AG09319 (cell line): ENCODE measurements around the gene IKZF1.

Source experiments
- DNase-seq: peaks from one replicate; pipeline ENCODE4 v3.0.0-alpha.2; 2010; ENCODE audit warnings: low read depth; ENCODE audit errors: extremely low read depth
- TF ChIP-seq, protein P1 (sequence below): IDR thresholded peaks from 2 replicates; pipeline ENCODE4 v1.5.1; 2011; ENCODE audit warnings: low read depth, mild to moderate bottlenecking, inconsistent platforms, low read length, moderate library complexity

The IKZF1 gene

DNA sequence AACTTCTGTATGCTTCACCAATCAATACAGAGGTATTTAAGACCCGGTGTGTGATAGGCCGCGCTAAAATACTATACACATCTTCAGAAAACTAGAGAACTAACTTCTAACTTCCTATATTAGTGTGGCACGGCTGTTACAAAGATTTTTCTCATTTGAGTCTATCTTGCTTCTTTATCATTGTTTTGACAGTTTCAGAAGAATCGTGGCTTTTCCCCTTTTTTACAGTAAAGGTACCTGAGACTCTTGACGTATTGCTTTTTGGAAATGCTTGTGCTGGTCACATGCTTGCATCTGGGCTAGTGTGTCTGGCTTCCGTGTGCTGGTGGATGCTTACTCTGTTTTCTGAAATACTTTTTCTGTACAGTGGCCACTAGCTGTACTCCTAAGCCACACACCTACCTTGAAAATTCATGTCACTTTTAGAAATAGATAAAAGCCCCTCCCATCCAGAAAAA, 12.7 kb downstream of the IKZF1 start:
- no peak for DNase-seq
- TF ChIP-seq, protein P1, sequence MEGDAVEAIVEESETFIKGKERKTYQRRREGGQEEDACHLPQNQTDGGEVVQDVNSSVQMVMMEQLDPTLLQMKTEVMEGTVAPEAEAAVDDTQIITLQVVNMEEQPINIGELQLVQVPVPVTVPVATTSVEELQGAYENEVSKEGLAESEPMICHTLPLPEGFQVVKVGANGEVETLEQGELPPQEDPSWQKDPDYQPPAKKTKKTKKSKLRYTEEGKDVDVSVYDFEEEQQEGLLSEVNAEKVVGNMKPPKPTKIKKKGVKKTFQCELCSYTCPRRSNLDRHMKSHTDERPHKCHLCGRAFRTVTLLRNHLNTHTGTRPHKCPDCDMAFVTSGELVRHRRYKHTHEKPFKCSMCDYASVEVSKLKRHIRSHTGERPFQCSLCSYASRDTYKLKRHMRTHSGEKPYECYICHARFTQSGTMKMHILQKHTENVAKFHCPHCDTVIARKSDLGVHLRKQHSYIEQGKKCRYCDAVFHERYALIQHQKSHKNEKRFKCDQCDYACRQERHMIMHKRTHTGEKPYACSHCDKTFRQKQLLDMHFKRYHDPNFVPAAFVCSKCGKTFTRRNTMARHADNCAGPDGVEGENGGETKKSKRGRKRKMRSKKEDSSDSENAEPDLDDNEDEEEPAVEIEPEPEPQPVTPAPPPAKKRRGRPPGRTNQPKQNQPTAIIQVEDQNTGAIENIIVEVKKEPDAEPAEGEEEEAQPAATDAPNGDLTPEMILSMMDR = no peak

DNA sequence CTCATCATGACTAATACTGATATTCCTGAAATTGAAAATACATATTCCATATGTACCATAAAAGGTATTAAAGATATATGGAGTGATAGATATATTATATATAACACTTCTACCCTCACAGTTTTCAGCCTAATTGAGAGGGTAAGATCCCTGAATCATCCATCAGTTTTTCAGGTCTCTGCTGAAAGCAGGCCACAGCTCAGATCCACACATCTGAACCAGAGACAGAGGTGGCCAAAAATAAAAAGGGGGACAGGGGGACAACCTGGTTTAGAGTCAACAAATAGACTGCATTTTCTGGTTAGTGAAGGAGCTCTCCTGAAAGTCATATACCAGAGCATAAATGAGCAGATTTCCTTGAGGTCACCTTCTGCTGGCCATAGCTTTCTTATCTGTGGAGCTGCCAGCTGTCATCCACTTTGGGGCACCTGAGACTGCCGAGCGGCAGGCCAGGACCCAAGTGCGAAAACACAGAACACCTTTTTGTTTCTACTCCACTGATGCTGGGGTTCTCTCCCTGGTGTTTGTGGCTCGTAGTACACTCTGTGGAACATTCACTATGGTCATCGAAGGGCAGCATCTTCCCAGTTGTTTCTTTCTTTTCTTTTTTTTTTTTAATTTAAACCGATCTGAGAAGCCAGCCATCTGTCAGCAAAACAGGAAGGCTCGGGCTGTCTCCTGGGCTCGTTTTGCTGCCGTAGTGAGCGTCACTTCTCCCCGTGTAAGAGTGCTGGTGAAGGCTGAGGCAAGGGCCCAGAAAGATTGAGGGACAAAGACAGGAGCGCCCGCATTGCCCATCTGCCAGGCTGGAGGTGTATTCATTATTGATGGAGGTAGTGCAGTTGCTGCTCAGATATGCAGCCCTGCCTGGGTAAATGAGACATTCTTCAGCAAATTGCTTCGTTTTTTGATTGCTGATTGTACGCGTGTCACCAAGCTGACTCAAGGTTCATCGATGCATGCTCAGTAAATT, 13.5 kb downstream of the IKZF1 start:
- DNase-seq = no peak
- TF ChIP-seq, protein P1 = no peak

DNA sequence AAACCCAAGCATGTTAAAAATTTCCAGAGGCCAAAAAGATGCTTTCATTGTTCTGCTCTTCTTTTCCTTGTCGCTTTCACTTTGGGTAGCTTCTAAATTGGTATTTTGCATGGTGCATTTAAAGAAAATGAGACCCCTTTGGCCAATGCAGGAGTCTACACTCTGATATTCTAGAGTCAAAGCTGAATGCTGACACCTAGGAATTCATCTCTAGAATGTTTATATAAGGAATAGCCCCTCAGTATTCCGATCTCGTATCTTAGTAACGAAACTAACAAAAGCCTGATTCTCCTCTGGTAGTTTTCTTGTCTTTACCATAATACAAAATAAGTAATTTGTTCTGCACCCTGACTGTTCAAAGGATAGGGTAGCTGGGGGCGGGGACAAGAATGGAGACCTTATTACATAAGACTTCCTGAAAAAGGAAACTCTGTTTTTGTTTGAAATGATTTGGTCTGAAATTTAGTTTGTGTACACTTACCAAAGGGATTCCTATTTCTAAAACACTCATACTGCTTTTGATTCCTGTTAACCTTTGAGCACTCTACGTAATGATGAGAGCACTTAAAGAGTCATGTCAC, 17.1 kb downstream of the IKZF1 start:
- no peak for DNase-seq
- TF ChIP-seq, protein P1 = no peak

DNA sequence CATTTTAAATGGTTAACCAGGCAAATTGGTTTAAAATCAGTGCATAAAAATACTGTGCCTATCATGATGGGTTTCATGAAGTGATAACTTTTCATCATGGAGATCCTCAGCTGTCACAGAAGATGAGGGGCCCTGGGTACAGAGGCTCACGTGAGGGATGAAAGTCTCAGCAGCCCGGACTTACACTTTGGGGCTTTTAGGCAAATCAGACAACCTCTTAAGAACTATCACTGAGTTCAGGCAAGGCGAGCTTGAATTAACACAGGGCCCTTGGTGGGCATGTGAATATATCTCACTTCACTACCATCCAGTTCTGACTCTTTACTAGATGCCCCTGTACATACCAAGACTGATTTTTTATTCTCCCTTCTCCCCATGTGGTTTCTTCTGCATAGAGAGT, 19.6 kb downstream of the IKZF1 start:
- TF ChIP-seq, protein P1 = no peak
- DNase-seq = no peak

DNA sequence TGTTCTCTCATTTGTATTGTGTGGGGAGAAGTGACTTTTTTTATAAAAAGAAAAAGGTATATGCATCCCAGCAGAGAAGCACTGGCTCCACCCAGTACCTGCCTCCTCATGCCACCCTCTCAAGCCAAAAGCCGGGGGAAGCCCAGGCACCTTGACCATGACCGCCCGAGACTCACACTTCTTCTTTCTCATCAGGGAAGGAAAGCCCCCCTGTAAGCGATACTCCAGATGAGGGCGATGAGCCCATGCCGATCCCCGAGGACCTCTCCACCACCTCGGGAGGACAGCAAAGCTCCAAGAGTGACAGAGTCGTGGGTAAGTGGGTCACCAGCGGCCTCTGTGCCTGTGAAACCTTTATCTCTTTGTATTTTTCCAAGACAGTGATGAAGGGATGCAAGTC, 22.9 kb downstream of the IKZF1 start:
- TF ChIP-seq, protein P1 = no peak
- no peak for DNase-seq

DNA sequence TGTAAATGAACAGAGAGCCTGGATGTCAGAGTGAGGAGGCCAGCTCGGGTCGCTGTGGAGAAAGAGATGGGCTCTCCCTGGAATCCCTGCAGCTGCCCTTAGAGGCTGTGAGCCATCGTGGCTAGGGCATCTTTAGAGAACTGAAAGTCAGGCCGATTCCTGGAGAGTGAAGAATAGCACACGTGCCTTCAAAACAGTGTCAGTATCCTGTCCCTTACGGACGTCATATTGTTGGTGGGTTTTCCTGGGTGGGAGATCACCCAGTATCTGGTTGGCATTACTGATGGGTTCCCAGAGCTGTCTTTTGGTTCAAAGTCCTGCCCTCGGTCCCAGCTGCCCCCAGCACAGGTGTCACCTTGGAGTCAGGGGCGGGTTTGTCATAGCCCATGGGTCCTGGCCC, 25.3 kb downstream of the IKZF1 start:
- TF ChIP-seq, protein P1 = no peak
- DNase-seq = no peak

DNA sequence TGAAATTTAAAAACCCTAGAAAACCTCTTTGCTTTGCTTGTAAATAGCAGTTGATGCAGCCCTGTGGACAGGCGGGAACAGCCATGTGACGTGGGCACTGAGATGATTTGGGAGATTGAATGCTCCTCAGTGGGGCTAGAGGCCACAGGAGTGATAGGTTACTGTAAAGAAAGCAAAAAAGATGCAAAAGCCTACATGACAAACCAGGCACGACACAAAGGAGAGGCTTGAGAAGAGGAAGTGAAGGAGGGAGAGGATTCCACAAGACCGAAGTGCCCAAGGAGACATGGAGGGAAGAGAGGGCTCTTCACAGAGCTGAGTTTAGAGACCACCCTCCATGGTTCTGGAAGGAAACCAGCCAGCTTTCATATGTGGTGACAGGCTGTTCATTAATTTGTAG, 25.7 kb downstream of the IKZF1 start:
- no peak for DNase-seq
- TF ChIP-seq, protein P1 = no peak
